IPS-18a (cell line): ENCODE measurements around the gene SGTA.
"Not testable (repeated sequence)": the region's sequence is repeated elsewhere in the genome, so short reads cannot be mapped to it uniquely, and the experiment has no call there.

Experiments
- H3K27ac ChIP-seq: one replicate; pipeline ENCODE4 v1.5.1; 2013; ENCODE audit warnings: low read length
- H3K27me3 ChIP-seq: one replicate; pipeline ENCODE4 v1.6.1; 2013; ENCODE audit warnings: mild to moderate bottlenecking, low read length; ENCODE audit not compliant: control insufficient read depth, insufficient read depth
- H3K36me3 ChIP-seq: one replicate; pipeline ENCODE4 v1.6.1; 2013; ENCODE audit warnings: low read depth, low read length; ENCODE audit not compliant: control insufficient read depth
- H3K4me1 ChIP-seq: one replicate; pipeline ENCODE4 v1.6.1; 2013; ENCODE audit warnings: low read depth, low read length; ENCODE audit not compliant: control insufficient read depth
- H3K4me3 ChIP-seq: one replicate; pipeline ENCODE4 v1.5.1; 2013; ENCODE audit warnings: low read length
- H3K9ac ChIP-seq: one replicate; pipeline ENCODE4 v1.6.1; 2013; ENCODE audit warnings: mild to moderate bottlenecking, low read length, moderate library complexity
- H3K9me3 ChIP-seq: one replicate; pipeline ENCODE4 v1.6.1; 2013; ENCODE audit warnings: low read depth, low read length; ENCODE audit not compliant: control insufficient read depth

SGTA gene

GRCh38 chr19:2798158-2798685 is 15.1 kb upstream of the SGTA start:
- H3K27me3 ChIP-seq: no peaks in the 10 kb centered on the region
- H3K9ac ChIP-seq: no peak overlapping the region
- no peaks in the 10 kb centered on the region for H3K4me1 ChIP-seq
- H3K36me3 ChIP-seq: peaks cover 63% of the 10 kb centered on the region
- H3K27ac ChIP-seq: no peak overlapping the region
- no peaks in the 10 kb centered on the region for H3K9me3 ChIP-seq
- no peak overlapping the region for H3K4me3 ChIP-seq

GRCh38 chr19:2797280-2797679 is 14.2 kb upstream of the SGTA start:
- Histone ChIP-seq H3K4me3 (no peak overlapping the region), H3K27ac (no peak overlapping the region), H3K9ac (no peak overlapping the region), H3K36me3 (peaks cover 63% of the 10 kb centered on the region), H3K4me1 (no peaks in the 10 kb centered on the region), H3K27me3 (no peaks in the 10 kb centered on the region), H3K9me3 (no peaks in the 10 kb centered on the region)

GRCh38 chr19:2796659-2797266 is 13.7 kb upstream of the SGTA start:
- Histone ChIP-seq H3K36me3 (peaks cover 66% of the 10 kb centered on the region), H3K9me3 (no peaks in the 10 kb centered on the region), H3K27ac (no peak overlapping the region), H3K27me3 (no peaks in the 10 kb centered on the region), H3K4me1 (no peaks in the 10 kb centered on the region), H3K9ac (no peak overlapping the region), H3K4me3 (no peak overlapping the region)

- Histone ChIP-seq H3K9me3 (no peaks in the 10 kb centered on the region), H3K9ac (no peak overlapping the region), H3K27me3 (no peaks in the 10 kb centered on the region), H3K4me1 (no peaks in the 10 kb centered on the region), H3K36me3 (peaks cover 70% of the 10 kb centered on the region), H3K4me3 (no peak overlapping the region), H3K27ac (no peak overlapping the region)
Observed at GRCh38 chr19:2795827-2796658, 13.0 kb upstream of the SGTA start.

- Histone ChIP-seq H3K36me3 (peaks cover 61% of the 10 kb centered on the region), H3K27ac (no peak overlapping the region), H3K9me3 (no peaks in the 10 kb centered on the region), H3K4me1 (no peaks in the 10 kb centered on the region), H3K4me3 (no peak overlapping the region), H3K27me3 (no peaks in the 10 kb centered on the region), H3K9ac (no peak overlapping the region)
Observed at GRCh38 chr19:2793577-2793976, 10.5 kb upstream of the SGTA start.

- Histone ChIP-seq H3K36me3 (peaks cover 61% of the 10 kb centered on the region), H3K4me3 (no peak overlapping the region), H3K9me3 (no peaks in the 10 kb centered on the region), H3K27ac (no peak overlapping the region), H3K9ac (no peak overlapping the region), H3K27me3 (no peaks in the 10 kb centered on the region), H3K4me1 (no peaks in the 10 kb centered on the region)
Observed at GRCh38 chr19:2793126-2793525, 10.1 kb upstream of the SGTA start.

GRCh38 chr19:2792666-2793065 is 9.6 kb upstream of the SGTA start:
- not testable (repeated sequence) for H3K9me3 ChIP-seq, H3K27me3 ChIP-seq, H3K9ac ChIP-seq, H3K4me1 ChIP-seq, H3K4me3 ChIP-seq, H3K27ac ChIP-seq
- peaks cover 60% of the 10 kb centered on the region for H3K36me3 ChIP-seq

- Histone ChIP-seq H3K9ac (no peak overlapping the region), H3K4me1 (no peaks in the 10 kb centered on the region), H3K27ac (no peak overlapping the region), H3K36me3 (peaks cover 54% of the 10 kb centered on the region), H3K27me3 (no peaks in the 10 kb centered on the region), H3K4me3 (no peak overlapping the region), H3K9me3 (no peaks in the 10 kb centered on the region)
Observed at GRCh38 chr19:2791876-2792275, 8.8 kb upstream of the SGTA start.

- no peaks in the 10 kb centered on the region for H3K9me3 ChIP-seq
- H3K27ac ChIP-seq: no peak overlapping the region
- H3K27me3 ChIP-seq: no peaks in the 10 kb centered on the region
- H3K36me3 ChIP-seq: peaks cover 54% of the 10 kb centered on the region
- H3K4me3 ChIP-seq: no peak overlapping the region
- H3K4me1 ChIP-seq: no peaks in the 10 kb centered on the region
- no peak overlapping the region for H3K9ac ChIP-seq
Observed at GRCh38 chr19:2791440-2791839, 8.4 kb upstream of the SGTA start.

- Histone ChIP-seq H3K4me1 (no peaks in the 10 kb centered on the region), H3K27me3 (no peaks in the 10 kb centered on the region), H3K36me3 (peaks cover 48% of the 10 kb centered on the region), H3K9me3 (no peaks in the 10 kb centered on the region), H3K4me3 (no peak overlapping the region), H3K9ac (no peak overlapping the region), H3K27ac (no peak overlapping the region)
Observed at GRCh38 chr19:2790557-2791271, 7.6 kb upstream of the SGTA start.

- Histone ChIP-seq H3K4me1 (no peaks in the 10 kb centered on the region), H3K9me3 (no peaks in the 10 kb centered on the region), H3K4me3 (no peak overlapping the region), H3K27ac (no peak overlapping the region), H3K9ac (no peak overlapping the region), H3K36me3 (peaks cover 43% of the 10 kb centered on the region), H3K27me3 (no peaks in the 10 kb centered on the region)
Observed at GRCh38 chr19:2790194-2790556, 7.1 kb upstream of the SGTA start.
